H1 (cell line): ENCODE results near the gene DESI1. TPM values are rescaled to one million over a fixed set of nuclear protein-coding genes. Genes with fewer than 3 reads are reported as not detected.

ENCODE experiments used
- CTCF ChIA-PET: fragments of 300-600 bp; sonication (Branson Sonifier 250); formaldehyde crosslinking; loops from one replicate; lab custom pipeline; 2021; ENCODE audit not compliant: partially characterized antibody; lab: Charles Lee
- POLR2A ChIA-PET: fragments of 300-600 bp; sonication (Branson Sonifier 250); formaldehyde crosslinking; loops from one replicate; lab custom pipeline; 2021; ENCODE audit warnings: inconsistent platforms; ENCODE audit not compliant: partially characterized antibody; lab: Charles Lee
- DNase-seq, 2 experiments: peaks; one replicate each; pipeline versions ENCODE4 v3.0.0 to v3.0.0-alpha.2; 2010 to 2022; ENCODE audit warnings: low spot score in 2 of 2, low read depth in 1 of 2, mixed read lengths in 1 of 2
- FAIRE-seq: peaks from 2 replicates; lab custom pipeline; 2011; peaks lifted over from hg19 to GRCh38; lab: Jason Lieb, UNC
- H2AFZ ChIP-seq: 2 replicates; pipeline ENCODE4 v1.8.1; 2012; ENCODE audit warnings: low read length, inconsistent platforms
- H2AK5ac ChIP-seq: 2 replicates; pipeline ENCODE4 v1.6.1; 2013; ENCODE audit warnings: low read depth, low read length
- H2BK120ac ChIP-seq: replicated peaks from 2 replicates; pipeline ENCODE3; 2013; ENCODE audit warnings: low read depth, low read length, inconsistent platforms
- H2BK12ac ChIP-seq: 2 replicates; pipeline ENCODE4 v1.6.1; 2013; ENCODE audit warnings: low read depth, low read length
- H2BK15ac ChIP-seq: 2 replicates; pipeline ENCODE4 v1.6.1; 2013; ENCODE audit warnings: low read length
- H2BK20ac ChIP-seq: 2 replicates; pipeline ENCODE4 v1.6.1; 2013; ENCODE audit warnings: low read length
- H2BK5ac ChIP-seq: 2 replicates; pipeline ENCODE4 v1.6.1; 2013; ENCODE audit warnings: low read depth, low read length
- H3K14ac ChIP-seq: 2 replicates; pipeline ENCODE4 v1.6.1; 2013; ENCODE audit warnings: inconsistent platforms; ENCODE audit not compliant: insufficient read length
- H3K18ac ChIP-seq: 2 replicates; pipeline ENCODE4 v1.6.1; 2013; ENCODE audit warnings: low read length; ENCODE audit errors: extremely low read depth
- H3K23ac ChIP-seq: 2 replicates; pipeline ENCODE4 v1.6.1; 2013; ENCODE audit warnings: inconsistent platforms; ENCODE audit not compliant: insufficient read length
- H3K23me2 ChIP-seq: 2 replicates; pipeline ENCODE4 v1.6.1; 2013; ENCODE audit warnings: low read depth, low read length
- H3K27ac ChIP-seq: 2 replicates; pipeline ENCODE4 v1.6.1; 2011; ENCODE audit warnings: low read depth, low read length, inconsistent platforms
- H3K27me3 ChIP-seq, 4 experiments: replicated peaks in 1 of 4; 1 replicate in 1 of 4; 2 replicates in 3 of 4; pipeline versions ENCODE4 v1.6.1 to v1.8.1; 2011 to 2013; ENCODE audit warnings: low read length in 3 of 4, mild to moderate bottlenecking in 3 of 4, inconsistent platforms in 2 of 4, mixed read lengths in 2 of 4, moderate library complexity in 1 of 4; ENCODE audit not compliant: control insufficient read depth in 3 of 4, insufficient read depth in 3 of 4; ENCODE audit errors: extremely low read depth in 1 of 4
- H3K36me3 ChIP-seq, 4 experiments: 2 replicates each; pipeline versions ENCODE4 v1.6.1 to v1.8.1; 2011 to 2013; ENCODE audit warnings: mild to moderate bottlenecking in 4 of 4, low read length in 3 of 4, moderate library complexity in 2 of 4, control low read depth in 1 of 4, inconsistent platforms in 1 of 4; ENCODE audit not compliant: insufficient read depth in 4 of 4, control insufficient read depth in 2 of 4
- H3K4ac ChIP-seq: replicated peaks from 2 replicates; pipeline ENCODE3; 2013; ENCODE audit warnings: low read length, low read depth, mixed read lengths, inconsistent platforms; ENCODE audit not compliant: insufficient read length
- H3K4me1 ChIP-seq, 4 experiments: replicated peaks in 1 of 4; 1 replicate in 1 of 4; 2 replicates in 3 of 4; pipeline versions ENCODE4 v1.6.1 to v1.8.1; 2011 to 2013; ENCODE audit warnings: low read length in 3 of 4, inconsistent platforms in 2 of 4, mixed read lengths in 1 of 4; ENCODE audit not compliant: insufficient read depth in 4 of 4, control insufficient read depth in 3 of 4
- H3K4me2 ChIP-seq, 2 experiments: 2 replicates each; pipeline versions ENCODE4 v1.6.1 to v1.8.1; 2011 to 2013; ENCODE audit warnings: low read depth in 2 of 2, low read length in 2 of 2, control low read depth in 1 of 2, inconsistent platforms in 1 of 2, mild to moderate bottlenecking in 1 of 2; ENCODE audit not compliant: insufficient read depth in 1 of 2
- H3K4me3 ChIP-seq, 4 experiments: fragments of 200-600, 300-600 bp in 1 of 4; sonication (generic), shearing (Covaris generic), sonication (Bioruptor Twin) in 1 of 4; 2 replicates each; pipeline versions ENCODE4 v1.5.1 to v1.8.1; 2011 to 2016; ENCODE audit warnings: low read length in 4 of 4, low read depth in 3 of 4, control low read depth in 2 of 4, inconsistent platforms in 2 of 4, mild to moderate bottlenecking in 2 of 4, mixed read lengths in 1 of 4, moderate library complexity in 1 of 4; ENCODE audit not compliant: insufficient read depth in 2 of 4; ENCODE audit errors: extremely low read depth in 1 of 4
- H3K56ac ChIP-seq: replicated peaks from 2 replicates; pipeline ENCODE3; 2013; ENCODE audit warnings: low read depth, mild to moderate bottlenecking, mixed read lengths, low read length, inconsistent platforms; ENCODE audit not compliant: insufficient read length
- H3K79me1 ChIP-seq: 2 replicates; pipeline ENCODE4 v1.6.1; 2013; ENCODE audit warnings: low read depth, low read length, control low read depth
- H3K79me2 ChIP-seq, 2 experiments: 2 replicates each; pipeline versions ENCODE4 v1.6.1 to v1.8.1; 2012 to 2013; ENCODE audit warnings: low read length in 2 of 2, mild to moderate bottlenecking in 2 of 2, inconsistent platforms in 1 of 2; ENCODE audit not compliant: insufficient read depth in 2 of 2, control insufficient read depth in 1 of 2
- H3K9ac ChIP-seq, 4 experiments: replicated peaks in 1 of 4; 1 replicate in 1 of 4; 2 replicates in 3 of 4; pipeline versions ENCODE4 v1.6.1 to v1.8.1; 2011 to 2013; ENCODE audit warnings: low read depth in 3 of 4, low read length in 3 of 4, control low read depth in 2 of 4, mild to moderate bottlenecking in 2 of 4, moderate library complexity in 2 of 4, inconsistent platforms in 1 of 4; ENCODE audit errors: extremely low read depth in 1 of 4
- H3K9me3 ChIP-seq, 2 experiments: 2 replicates each; pipeline versions ENCODE4 v1.6.1 to v1.8.1; 2012 to 2013; ENCODE audit warnings: mild to moderate bottlenecking in 2 of 2, moderate library complexity in 2 of 2, control low read depth in 1 of 2, inconsistent platforms in 1 of 2, low read depth in 1 of 2, low read length in 1 of 2, mixed read lengths in 1 of 2; ENCODE audit not compliant: insufficient read depth in 2 of 2
- H4K20me1 ChIP-seq, 2 experiments: replicated peaks in 1 of 2; 2 replicates each; pipeline versions ENCODE3 to v1.8.1; 2011 to 2013; ENCODE audit warnings: inconsistent platforms in 2 of 2, low read length in 2 of 2, mild to moderate bottlenecking in 1 of 2; ENCODE audit not compliant: insufficient read depth in 2 of 2, control insufficient read depth in 1 of 2
- H4K5ac ChIP-seq: 2 replicates; pipeline ENCODE4 v1.6.1; 2013; ENCODE audit warnings: low read length, low read depth, mixed read lengths, inconsistent platforms; ENCODE audit not compliant: insufficient read length
- H4K8ac ChIP-seq: 2 replicates; pipeline ENCODE4 v1.8.0; 2013; ENCODE audit warnings: mild to moderate bottlenecking, moderate library complexity, low read length, inconsistent platforms; ENCODE audit not compliant: insufficient read depth; ENCODE audit errors: extremely low read depth
- H4K91ac ChIP-seq: replicated peaks from 2 replicates; pipeline ENCODE3; 2013; ENCODE audit warnings: low read length, mixed read lengths, inconsistent platforms; ENCODE audit not compliant: insufficient read length
- BACH1 ChIP-seq: IDR thresholded peaks from 2 replicates; pipeline ENCODE4 v1.6.1; 2012; ENCODE audit warnings: low read length, improper control_type of control experiment
- BRCA1 ChIP-seq: IDR thresholded peaks from 2 replicates; pipeline ENCODE4 v1.6.1; 2012; ENCODE audit warnings: low read depth, low read length, improper control_type of control experiment
- CBX5 ChIP-seq: fragments of 300-800, 300-1000 bp; sonication (generic); IDR thresholded peaks from 2 replicates; pipeline ENCODE4 v1.7.1; 2016; ENCODE audit warnings: antibody characterized with exemption, low read length, low read depth
- CEBPB ChIP-seq: IDR thresholded peaks from 2 replicates; pipeline ENCODE4 v1.6.1; 2012; ENCODE audit warnings: low read depth, low read length
- CREB1 ChIP-seq: IDR thresholded peaks from 2 replicates; pipeline ENCODE4 v1.6.1; 2012; ENCODE audit warnings: inconsistent platforms
- MAFK ChIP-seq: IDR thresholded peaks from 2 replicates; pipeline ENCODE4 v1.6.1; 2012; ENCODE audit warnings: low read depth, mild to moderate bottlenecking, improper control_type of control experiment, low read length
- RFX5 ChIP-seq: IDR thresholded peaks from 2 replicates; pipeline ENCODE4 v1.6.1; 2011; ENCODE audit warnings: low read depth, low read length, improper control_type of control experiment, borderline replicate concordance
- SP1 ChIP-seq: IDR thresholded peaks from 2 replicates; pipeline ENCODE4 v1.6.1; 2011; ENCODE audit warnings: low read depth, low read length
- TAF1 ChIP-seq: IDR thresholded peaks from 2 replicates; pipeline ENCODE4 v1.6.1; 2011; ENCODE audit warnings: mild to moderate bottlenecking, low read depth, low read length
- TAF7 ChIP-seq: optimal IDR thresholded peaks from 2 replicates; pipeline ENCODE3; 2011; ENCODE audit warnings: low read depth, mild to moderate bottlenecking, inconsistent platforms, low read length, moderate library complexity, borderline replicate concordance
- ZNF274 ChIP-seq: IDR thresholded peaks from 2 replicates; pipeline ENCODE4 v1.7.0; 2012; ENCODE audit warnings: low read length, borderline replicate concordance; ENCODE audit errors: extremely low read depth
- WGBS, 2 experiments: shearing (Covaris generic) in 1 of 2; methylation state at CpG; one replicate each; pipeline versions ENCODE4 v1.1.6 to v1.1.7; 2013 to 2015; ENCODE audit warnings: low lambda C conversion rate in 2 of 2, mixed read lengths in 2 of 2, inconsistent platforms in 1 of 2, low coverage in 1 of 2, missing lambda C conversion rate in 1 of 2; ENCODE audit not compliant: insufficient replicate concordance in 2 of 2, insufficient coverage in 1 of 2, insufficient read length in 1 of 2; ENCODE audit errors: extremely low coverage in 1 of 2, missing lambda C conversion rate in 1 of 2; 5-methylcytosine and 5-hydroxymethylcytosine counted together
- polyA plus RNA-seq, 7 experiments: library from polyadenylated mRNA; depleted of rRNA in 3 of 7; stranded (reverse) in 5 of 7; unstranded in 2 of 7; fragments of >200 nt in 5 of 7; fragments of 200-250 nt in 2 of 7; gene quantifications; 1 replicate in 5 of 7; 2 replicates in 1 of 7; 4 replicates in 1 of 7; pipeline versions ENCODE4 v1.2.1 to v1.2.3, GENCODE V29; 2011 to 2013; ENCODE audit warnings: missing spikeins in 2 of 7, mixed read lengths in 2 of 7
- total RNA-seq: library from RNA; stranded (reverse); fragmentation: NEBNext Ultra II Directional; extraction: Animal tissue kit (Norgen Biotek cat#: 25700); gene quantifications from 2 replicates; pipeline ENCODE4 v1.2.1, GENCODE V29; 2021
- TF ChIP-seq, protein P1 (sequence below): IDR thresholded peaks from 2 replicates; pipeline ENCODE4 v1.6.1; 2012; ENCODE audit warnings: inconsistent platforms

The DESI1 gene
- total and polyA plus RNA-seq, 2 of the 8 experiments (the other 6 are each of a cell fraction or from before 2014, with no cell fraction given) = 27.6 to 34.3 TPM

DNA sequence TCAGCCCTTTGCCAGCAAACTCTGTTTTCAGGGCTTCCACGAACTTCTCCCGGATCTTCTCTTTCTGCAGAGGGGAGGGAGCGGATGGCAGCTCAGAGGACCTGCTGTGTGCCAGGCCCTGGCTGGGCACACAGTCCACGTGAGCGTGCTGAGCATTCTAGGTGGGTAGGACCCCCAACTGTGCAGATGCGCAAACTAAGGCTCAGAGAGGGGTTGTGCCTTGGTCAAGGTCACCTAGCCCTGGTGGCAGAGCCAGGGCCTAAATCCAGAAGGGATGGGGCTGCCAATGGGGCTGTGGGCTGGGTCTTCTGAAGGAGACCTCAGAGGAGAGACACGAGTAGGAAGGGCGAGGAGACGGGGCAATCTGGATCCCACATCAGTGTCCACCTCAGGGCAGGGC, 42.0 kb downstream of the DESI1 start:
- 93% methylated on average over 9 of the region's 9 CpGs; no CpG with 5 or more reads in 1 of the 2 experiments for WGBS, 2 experiments
- Histone ChIP-seq H3K23ac (no peak overlapping the region), H3K23me2 (no peaks in the 10 kb centered on the region), H2BK15ac (no peak overlapping the region), H3K14ac (no peak overlapping the region), H4K20me1 (peaks cover 0 to 7% of the 10 kb centered on the region in 2 experiments), H4K5ac (no peak overlapping the region), H3K36me3 (no peaks in the 10 kb centered on the region), H3K79me2 (no peaks in the 10 kb centered on the region), H3K4ac (no peak overlapping the region), H4K8ac (no peak overlapping the region), H2AFZ (no peak overlapping the region), H2BK20ac (no peak overlapping the region), H2BK120ac (no peak overlapping the region), H2BK5ac (no peak overlapping the region), H3K4me2 (no peak overlapping the region), H3K4me3 (no peak overlapping the region), H2AK5ac (no peak overlapping the region), H3K27me3 (no peaks in the 10 kb centered on the region), H3K18ac (no peak overlapping the region), H3K56ac (no peak overlapping the region), H3K9ac (no peak overlapping the region), H3K79me1 (no peaks in the 10 kb centered on the region; the same call in 1 of the 2 replicates), H3K27ac (no peak overlapping the region), H2BK12ac (no peak overlapping the region), H3K9me3 (no peaks in the 10 kb centered on the region), H4K91ac (no peak overlapping the region), H3K4me1 (no peaks in the 10 kb centered on the region; a peak in 2 of 7 replicates)
- ChIA-PET POLR2A (interaction anchor here (0.8 to 4.6 kb wide), 9 partner anchors 10 to 254 kb away, joined by 3 to 42 read pairs (median 3); partner anchors contain the start of genes PMM1 and SREBF2), CTCF (interaction anchor here (1.0 to 8.6 kb wide), 7 partner anchors 12 to 55 kb away, joined by 3 to 169 read pairs (median 17); partner anchors contain the start of genes CSDC2 and PMM1)
- no peak for DNase-seq
- FAIRE-seq = no peak
- TF ChIP-seq CEBPB = no peak
- no peak for TF ChIP-seq BACH1
- TF ChIP-seq TAF1 = no peak
- TF ChIP-seq BRCA1 = no peak
- no peak for TF ChIP-seq CREB1
- no peak for TF ChIP-seq MAFK
- TF ChIP-seq SP1 = no peak
- no peak for TF ChIP-seq RFX5
- TF ChIP-seq CBX5 = no peak
- TF ChIP-seq TAF7 = no peak
- TF ChIP-seq ZNF274 = no peak
- TF ChIP-seq, protein P1, sequence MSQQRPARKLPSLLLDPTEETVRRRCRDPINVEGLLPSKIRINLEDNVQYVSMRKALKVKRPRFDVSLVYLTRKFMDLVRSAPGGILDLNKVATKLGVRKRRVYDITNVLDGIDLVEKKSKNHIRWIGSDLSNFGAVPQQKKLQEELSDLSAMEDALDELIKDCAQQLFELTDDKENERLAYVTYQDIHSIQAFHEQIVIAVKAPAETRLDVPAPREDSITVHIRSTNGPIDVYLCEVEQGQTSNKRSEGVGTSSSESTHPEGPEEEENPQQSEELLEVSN = no peak
